Stimulated activated CD8-positive, alpha-beta memory T cell treated with anti-CD3 and anti-CD28 coated beads, Interleukin-2, amount 100 ng/mL, for 48 hours (primary cell): Measurements from ENCODE around the gene ITGAD.

Experiments
- DNase-seq, 2 donors: peaks; one replicate each; pipeline ENCODE4 v3.0.0-alpha.2; 2020; ENCODE audit warnings: low read depth in 2 of 2

ITGAD gene

DNA sequence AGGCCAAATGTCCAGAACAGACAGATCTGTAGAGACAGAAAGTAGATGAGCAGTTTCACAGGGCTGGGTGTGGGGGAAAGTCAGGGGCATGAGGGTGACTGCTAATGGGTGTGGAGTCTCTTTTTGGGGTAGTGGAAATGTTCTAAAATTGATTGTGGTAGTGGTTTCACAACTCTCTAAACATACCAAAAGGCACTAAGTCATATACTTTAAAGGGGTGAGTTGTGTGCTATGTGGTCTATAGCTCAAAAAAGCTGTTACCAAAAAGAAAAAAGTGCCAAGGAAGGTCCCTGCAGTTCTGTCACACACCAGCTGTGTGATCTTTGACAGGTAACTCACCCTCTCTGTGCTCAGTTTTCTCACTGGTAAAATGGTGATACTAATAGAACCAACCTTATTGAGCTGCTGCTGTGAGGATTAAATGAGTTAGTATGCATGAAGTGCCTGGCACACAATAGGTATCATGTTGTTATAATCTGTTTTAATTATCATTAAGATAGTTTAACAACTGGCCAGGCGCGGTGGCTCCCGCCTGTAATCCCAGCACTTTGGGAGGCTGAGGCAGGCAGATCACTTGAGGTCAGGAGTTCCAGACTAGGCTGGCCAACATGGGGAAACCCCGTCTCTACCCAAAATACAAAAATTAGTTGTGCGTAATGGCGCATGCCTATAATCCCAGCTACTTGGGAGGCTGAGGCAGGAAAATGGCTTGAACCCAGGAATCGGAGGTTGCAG lies 27.8 kb upstream of the ITGAD start:
- DNase-seq = no peak

DNA sequence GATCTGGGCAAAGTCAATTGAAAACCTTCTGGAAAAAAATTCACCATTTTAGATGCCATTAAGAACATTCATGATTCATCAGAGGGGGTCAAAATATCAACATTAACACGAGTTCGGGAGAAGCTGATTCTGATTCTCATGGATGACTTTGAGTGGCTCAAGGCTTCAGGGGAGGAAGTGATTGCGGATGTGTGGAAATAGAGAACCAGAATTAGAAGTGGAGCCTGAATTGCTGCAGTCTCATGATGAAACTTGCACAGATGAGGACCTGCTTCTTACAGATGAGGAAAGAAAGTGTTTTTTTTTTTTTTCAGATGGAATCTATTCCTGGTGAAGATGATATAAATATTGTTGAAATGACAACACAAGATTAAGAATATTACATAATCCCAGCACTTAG lies 25.3 kb upstream of the ITGAD start:
- no peak for DNase-seq

DNA sequence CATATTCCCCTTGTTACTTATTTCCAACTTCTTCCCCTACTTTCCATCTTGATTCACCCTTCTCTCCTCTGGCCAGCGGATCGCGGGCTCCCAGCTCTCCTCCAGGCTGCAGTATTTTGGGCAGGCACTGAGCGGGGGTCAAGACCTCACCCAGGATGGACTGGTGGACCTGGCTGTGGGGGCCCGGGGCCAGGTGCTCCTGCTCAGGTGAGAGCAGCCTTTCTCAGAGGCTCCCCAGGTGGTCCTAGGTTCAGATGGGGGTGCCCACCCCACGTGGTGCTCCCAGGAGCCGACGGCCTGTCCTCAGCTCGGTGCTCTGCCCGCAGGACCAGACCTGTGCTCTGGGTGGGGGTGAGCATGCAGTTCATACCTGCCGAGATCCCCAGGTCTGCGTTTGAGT lies 22.1 kb upstream of the ITGAD start:
- DNase-seq = no peak

DNA sequence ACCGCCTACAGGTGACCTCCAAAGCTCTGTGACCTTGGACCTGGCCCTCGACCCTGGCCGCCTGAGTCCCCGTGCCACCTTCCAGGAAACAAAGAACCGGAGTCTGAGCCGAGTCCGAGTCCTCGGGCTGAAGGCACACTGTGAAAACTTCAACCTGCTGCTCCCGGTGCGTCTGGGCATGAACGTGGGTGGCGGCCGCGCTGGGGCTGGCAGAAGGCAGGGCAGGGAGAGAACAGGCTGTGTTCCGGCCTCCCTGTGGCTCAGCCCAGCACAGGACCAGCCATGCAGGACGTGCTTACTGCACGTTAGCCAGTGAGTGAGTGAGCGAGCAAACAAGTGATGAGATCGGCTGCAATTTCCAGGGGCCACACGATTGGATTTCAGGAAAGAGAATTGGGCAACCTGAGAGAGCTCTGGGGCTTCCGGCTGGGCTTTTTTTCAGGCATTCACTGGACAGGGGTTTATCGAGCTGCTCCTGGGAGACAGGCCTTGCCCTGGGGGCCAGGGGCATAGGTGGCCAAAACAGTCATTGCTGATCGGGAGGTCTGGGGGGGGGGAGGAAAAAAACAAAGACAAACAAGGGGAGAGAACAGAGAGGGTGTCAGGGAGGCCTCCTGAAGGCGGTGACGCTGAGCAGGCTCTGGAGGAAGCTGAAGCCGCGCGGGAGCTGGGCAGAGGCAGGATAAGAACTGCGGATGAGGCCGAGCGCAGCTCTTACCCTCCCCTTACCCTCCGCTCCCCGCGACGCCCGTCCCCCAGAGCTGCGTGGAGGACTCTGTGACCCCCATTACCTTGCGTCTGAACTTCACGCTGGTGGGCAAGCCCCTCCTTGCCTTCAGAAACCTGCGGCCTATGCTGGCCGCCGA lies 21.3 kb upstream of the ITGAD start:
- no peak for DNase-seq

DNA sequence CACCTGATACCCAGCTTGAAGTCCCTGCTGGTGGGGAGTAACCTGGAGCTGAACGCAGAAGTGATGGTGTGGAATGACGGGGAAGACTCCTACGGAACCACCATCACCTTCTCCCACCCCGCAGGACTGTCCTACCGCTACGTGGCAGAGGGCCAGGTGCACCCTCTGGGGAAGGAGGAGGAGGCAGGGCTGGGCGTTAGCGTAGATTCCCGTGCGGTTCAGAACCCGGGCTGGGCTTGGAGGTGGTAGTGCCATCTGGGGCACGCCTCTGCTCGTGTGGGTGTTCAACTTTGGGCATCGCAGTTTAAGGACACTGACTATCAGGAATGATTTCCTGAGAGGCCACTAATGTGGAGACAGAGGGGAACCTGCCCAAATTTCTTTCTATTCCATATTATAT lies 19.9 kb upstream of the ITGAD start:
- no peak for DNase-seq

DNA sequence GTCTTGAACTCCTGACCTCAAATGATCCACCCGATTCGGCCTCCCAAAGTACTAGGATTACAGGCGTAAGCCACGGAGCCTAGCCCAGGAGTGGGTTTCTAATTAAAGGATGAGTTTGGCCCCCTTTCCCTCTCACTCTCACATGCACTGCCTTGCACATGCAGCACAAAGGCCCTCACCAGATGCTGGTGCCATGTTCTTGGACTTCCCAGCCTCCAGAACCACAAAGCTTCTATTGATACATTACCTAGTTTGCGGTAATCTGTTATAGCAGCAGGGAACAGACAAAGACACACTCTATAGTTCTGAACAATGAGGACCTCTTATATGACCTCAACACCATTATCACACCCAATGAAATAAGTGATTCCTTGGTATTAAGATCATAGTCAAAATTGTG lies 17.9 kb upstream of the ITGAD start:
- DNase-seq = no peak

DNA sequence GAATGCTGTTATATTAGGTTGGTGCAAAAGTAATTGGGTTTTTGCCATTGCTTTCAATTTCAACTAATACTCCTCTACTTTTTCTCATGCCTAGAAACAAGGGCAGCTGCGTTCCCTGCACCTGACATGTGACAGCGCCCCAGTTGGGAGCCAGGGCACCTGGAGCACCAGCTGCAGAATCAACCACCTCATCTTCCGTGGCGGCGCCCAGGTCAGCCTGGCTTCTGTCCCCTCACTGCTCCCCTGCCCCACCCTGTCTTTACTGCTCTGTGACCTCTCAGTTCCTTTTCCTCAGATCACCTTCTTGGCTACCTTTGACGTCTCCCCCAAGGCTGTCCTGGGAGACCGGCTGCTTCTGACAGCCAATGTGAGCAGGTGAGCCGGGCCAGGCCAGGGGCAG lies 16.4 kb upstream of the ITGAD start:
- no peak for DNase-seq

DNA sequence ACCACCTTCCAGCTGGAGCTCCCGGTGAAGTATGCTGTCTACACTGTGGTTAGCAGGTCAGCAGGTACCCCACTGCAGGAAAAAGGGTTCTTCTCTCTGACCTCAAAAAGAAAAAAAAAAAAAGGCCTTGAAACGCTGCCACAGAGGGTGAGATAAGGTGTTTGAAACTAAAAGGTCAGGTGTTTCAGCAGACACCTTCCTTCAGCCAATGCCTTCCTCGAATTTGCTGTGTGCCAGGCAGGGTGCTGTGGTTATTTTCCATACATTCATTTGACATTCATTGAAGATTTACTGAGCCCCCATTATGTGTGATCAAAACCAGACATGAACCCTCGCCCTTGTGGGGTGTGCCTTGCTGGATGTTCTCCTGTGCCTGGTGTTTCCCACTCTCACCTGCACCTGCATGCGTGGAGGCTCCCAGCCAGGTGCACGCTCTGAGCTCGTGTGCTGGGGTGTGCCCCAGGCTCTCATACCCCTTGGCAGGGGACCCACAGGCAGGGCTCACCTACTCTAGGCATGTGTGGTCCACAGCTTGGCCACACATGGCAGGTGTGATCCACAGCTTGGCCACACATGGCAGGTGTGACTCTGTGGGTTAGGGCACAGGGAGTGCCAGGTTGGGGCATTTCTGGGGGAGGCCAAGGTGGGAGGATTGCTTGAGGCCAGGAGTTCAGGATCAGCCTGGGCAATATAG lies 15.8 kb upstream of the ITGAD start:
- no peak for DNase-seq

DNA sequence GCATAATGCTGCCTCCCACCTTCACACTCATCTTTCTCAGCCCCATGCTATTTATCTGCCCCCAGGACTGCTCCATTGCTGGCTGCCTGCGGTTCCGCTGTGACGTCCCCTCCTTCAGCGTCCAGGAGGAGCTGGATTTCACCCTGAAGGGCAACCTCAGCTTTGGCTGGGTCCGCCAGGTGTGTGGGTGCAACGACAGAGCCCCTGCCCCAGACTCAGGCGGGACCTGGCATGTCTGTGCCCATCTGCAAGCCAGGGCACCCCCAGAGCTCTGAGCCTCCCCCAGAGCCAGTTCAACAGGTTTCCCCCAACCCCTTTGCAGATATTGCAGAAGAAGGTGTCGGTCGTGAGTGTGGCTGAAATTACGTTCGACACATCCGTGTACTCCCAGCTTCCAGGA lies 12.9 kb upstream of the ITGAD start:
- no peak for DNase-seq

DNA sequence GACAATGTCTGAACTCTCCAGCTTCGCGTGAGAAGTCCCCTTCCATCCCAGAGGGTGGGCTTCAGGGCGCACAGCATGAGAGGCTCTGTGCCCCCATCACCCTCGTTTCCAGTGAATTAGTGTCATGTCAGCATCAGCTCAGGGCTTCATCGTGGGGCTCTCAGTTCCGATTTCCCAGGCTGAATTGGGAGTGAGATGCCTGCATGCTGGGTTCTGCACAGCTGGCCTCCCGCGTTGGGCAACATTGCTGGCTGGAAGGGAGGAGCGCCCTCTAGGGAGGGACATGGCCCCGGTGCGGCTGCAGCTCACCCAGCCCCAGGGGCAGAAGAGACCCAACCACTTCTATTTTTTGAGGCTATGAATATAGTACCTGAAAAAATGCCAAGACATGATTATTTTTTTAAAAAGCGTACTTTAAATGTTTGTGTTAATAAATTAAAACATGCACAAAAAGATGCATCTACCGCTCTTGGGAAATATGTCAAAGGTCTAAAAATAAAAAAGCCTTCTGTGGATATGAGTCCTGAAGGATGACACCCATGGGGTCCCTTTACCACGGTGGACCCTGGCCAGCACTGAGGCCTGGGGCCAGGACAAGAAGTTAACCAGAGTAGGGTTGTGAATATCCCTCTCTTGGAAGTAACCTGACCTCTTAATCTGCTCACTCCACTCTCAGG lies 10.5 kb upstream of the ITGAD start:
- DNase-seq = peak; percentile 58 to 60

DNA sequence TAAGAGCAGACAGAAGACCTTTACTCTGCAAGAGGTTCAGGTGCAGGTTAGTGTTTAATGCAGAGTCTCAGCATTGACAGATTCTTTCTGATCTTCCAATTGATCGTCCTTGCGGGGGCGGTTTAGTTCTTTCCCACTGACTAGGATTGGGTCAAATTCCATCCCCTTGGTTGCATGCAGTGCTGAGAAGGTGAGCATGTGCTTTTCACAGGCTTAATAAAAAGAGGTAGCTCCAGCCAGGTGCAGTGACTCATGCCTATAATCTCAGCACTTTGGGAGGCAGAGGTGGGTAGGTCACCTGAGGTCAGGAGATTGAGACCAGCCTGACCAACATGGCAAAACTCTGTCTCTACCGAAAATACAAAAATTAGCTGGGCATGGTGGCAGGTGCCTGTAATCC lies 7.5 kb upstream of the ITGAD start:
- DNase-seq = no peak

DNA sequence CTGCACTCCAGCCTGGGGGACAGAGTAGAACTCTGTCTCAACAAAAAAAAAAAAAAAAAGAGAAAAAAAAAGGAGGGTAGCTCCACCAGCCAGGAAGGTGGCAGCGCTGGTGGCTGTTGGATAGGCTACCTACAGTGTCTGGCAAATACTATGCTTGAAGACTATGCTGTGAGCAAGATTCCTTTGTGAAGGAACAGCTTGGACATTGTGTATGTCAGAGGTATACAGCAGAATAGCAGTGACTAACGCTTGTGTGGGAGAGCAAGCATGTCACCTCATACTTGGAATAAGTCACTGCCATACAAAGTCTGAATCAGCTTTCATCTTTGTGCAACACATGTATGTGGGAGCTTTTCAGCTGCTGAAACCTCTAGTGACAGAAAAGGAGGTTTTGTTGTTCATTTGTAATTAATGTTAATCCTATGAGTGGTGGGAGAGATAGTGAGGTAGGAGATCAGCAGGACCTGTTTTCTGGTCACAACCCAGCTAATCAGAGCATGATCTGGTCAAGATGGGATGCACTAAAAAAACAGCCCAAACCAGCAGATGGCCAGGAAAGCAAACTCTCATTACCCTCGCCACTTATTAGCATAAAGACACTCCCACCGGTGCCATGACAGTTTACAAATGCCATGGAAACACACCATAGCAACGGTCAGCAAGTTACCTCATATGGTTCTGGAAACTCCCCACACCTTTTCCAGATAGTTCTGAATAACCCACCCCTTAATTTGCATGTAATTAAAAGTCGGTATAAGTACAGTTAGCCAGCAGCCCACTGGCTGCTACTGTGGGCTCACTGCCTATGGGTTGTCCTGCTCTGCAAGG lies 6.8 kb upstream of the ITGAD start:
- no peak for DNase-seq

DNA sequence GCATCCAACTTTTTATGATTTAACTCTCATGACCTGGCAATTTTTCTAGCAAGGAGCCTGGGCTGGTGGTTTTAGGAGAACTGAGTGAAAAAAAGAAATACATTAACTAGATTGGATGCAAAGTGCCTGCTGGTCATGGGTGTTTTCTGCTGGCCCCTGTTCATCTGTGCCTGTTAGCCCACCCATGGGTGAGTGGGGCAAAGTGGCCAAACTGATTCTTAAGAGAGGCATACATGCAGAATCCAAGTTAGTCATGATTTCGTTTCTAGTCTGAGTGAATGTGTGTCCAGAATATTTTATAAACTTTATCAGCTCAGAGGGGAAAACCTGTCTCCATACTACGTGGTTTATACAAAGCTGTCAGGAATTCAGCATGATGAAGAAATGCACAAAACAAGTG lies 4.6 kb upstream of the ITGAD start:
- no peak for DNase-seq

DNA sequence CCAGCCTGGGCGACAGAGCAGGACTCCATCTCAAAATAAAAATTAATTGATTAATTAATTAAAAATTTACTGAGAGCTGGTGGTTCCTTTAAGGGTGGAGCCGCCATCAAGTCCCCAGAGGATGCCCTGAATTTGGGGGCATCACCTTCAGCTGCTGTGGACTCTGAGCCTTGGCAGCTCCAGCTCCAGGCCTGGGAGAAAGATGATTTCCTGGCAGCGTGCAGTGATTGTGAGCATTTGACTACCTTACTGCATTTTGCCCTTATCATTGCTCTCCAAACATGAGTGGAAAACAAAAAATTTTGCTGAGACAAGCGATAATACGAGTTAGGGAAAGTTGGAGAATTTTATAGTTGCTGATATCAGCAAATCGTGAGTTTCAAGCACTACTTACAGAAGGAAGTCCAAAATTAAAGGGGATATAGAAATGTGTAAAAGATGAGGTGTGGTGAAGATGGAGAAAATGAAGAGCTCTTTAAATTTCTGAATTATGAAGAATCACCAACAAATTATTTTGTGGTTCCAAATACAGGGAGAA lies 2.6 kb upstream of the ITGAD start:
- no peak for DNase-seq

DNA sequence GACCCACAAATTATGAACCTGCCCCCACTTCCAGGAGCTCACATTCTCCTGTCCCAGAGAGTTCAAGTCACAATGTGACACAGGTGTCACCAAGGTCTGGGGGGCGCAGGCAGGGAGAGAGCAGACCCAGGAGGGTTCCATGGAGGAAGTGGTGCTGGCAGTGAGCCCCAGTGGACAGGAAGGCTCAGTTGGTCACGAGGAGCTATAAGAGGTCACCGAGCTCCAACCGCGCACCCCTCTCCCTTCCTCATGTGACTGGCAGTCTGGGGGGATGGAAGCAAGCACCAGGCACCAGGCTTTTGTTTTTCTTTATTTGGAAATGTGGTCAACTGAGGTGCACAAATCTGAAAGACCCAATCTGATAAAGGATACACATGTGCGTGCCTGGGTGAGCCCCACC lies 2.5 kb downstream of the ITGAD start:
- DNase-seq = no peak

DNA sequence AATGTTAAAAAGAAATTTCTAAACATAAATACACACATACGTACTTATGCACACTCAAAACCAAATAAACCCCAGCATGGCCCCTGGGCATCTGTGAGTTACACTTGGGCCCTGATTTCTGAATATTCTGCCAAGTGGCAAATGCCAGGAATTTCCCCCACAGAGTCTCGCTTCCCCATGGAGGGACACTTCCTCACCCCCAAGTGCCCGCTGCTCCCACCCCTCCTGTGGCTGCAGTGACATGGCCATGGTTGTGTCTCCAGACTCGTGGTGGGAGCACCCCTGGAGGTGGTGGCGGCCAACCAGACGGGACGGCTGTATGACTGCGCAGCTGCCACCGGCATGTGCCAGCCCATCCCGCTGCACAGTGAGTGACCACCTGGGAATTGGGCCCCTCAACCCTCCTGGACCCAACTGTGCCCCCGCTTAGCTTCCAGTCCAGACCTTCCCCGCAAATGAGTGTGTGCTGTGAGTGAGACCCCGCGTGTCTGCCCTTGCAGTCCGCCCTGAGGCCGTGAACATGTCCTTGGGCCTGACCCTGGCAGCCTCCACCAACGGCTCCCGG lies 4.0 kb downstream of the ITGAD start:
- no peak for DNase-seq

DNA sequence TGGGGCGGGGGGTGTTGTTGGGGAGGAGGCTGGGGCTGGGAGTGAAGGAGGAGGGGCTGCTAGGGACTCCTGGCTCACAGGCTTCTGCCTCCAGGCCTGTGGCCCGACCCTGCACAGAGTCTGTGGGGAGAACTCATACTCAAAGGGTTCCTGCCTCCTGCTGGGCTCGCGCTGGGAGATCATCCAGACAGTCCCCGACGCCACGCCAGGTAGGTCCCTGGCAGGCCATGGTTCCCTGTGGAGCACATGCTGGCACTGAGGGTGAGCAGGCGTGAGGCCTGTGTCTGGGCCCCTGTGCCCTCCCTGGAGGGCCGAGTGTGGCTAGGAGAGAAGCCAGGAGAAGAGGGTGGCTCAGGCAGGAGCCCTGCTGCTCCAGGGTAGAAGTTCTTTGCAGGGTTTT lies 4.6 kb downstream of the ITGAD start:
- DNase-seq = no peak

DNA sequence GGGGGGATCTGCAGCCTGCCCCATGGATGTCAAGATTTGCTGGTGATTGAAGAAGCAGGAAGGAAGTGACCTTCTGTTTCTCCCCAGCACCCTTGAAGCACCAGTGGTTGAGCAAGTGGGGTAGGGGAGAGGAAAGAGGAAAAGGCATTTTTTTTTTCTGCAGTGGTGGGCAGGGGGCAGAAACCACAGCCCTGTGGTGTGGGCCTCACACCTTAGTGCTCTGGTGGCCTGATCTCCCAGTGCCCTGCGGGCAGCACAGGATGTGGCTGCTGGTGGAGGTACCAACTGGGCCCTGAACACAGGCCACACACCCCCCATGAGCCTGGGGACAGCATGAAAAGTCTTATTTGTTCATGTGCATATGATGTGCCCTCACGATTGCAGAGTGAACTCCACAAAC lies 7.1 kb downstream of the ITGAD start:
- no peak for DNase-seq

DNA sequence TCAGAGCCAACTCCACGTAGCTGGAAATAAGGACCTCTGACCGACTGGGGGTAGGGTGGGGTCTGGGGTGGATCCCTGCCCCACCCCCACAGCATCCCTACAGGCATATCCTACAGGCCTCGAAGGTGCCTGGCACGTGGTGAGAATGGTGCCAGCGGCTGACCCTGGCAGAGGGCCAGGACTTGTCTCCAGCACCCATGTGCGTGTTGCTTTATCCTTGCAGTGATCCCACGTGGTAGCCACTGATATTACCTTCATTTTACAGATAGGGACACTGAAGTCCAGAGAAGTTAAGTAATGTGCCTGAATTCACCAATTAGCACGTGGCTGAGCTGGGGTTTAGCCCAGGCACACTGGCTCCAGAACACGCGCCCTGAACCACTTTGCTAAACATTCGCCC lies 8.3 kb downstream of the ITGAD start:
- no peak for DNase-seq

DNA sequence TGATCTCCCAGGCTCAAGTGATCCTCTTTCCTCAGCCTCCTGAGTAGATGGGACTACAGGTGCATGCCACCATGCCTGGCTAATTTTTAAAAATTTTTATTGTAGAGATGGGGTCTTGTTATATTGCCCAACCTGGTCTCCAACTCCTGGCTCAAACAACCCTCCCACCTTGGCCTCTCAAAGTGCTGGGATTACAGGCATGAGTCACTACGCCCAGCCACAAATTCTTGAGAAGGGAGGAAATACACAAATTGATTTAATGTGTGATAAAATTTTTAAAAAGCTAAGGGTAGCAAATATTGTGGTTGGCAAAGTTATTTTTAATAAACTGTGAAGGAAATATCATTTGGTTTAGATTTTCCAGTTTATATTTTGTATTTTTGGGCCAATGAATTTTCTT lies 9.6 kb downstream of the ITGAD start:
- DNase-seq = no peak
